HCT116 (cell line): ENCODE results near the gene ZNF316. TPM values are rescaled to one million over a fixed set of nuclear protein-coding genes. Genes with fewer than 3 reads are reported as not detected.

Experiments
- ATAC-seq: fragments of 200-7000 bp; cut with Tn5 transposase; 2 replicates; pipeline ENCODE4 v1.9.1; 2020; ENCODE audit warnings: mild to moderate bottlenecking, moderate library complexity
- BruUV-seq: library from RNA; stranded (reverse); fragments of 400-500 nt; replicated peaks from 2 replicates; lab custom pipeline; 2021; lab: Mats Ljungman, UMichigan
- CTCF ChIA-PET: fragments of 300-600 bp; sonication (Branson Sonifier 250); formaldehyde crosslinking; loops from one replicate; lab custom pipeline; 2021; ENCODE audit warnings: antibody characterized with exemption; lab: Charles Lee
- POLR2A ChIA-PET: fragments of 300-600, 350-600 bp; sonication (Branson Sonifier 250); formaldehyde crosslinking; loops from one replicate; lab custom pipeline; 2021; ENCODE audit warnings: antibody characterized with exemption; lab: Charles Lee
- RAD21 ChIA-PET, 2 experiments: fragments of 300-600 bp; sonication (Branson Sonifier 250); formaldehyde crosslinking; loops; one replicate each; lab custom pipeline; 2023; ENCODE audit warnings: low total read pairs in 2 of 2; ENCODE audit not compliant: uncharacterized antibody in 2 of 2, unreplicated experiment in 2 of 2, low non-redundant PET in 1 of 2; lab: Charles Lee
- DNase-seq: peaks from one replicate; pipeline ENCODE4 v3.0.0-alpha.2; 2010; ENCODE audit warnings: low read depth, low spot score
- H2AFZ ChIP-seq: fragments of 200-600 bp; shearing (Covaris generic), sonication (generic); 2 replicates; pipeline ENCODE4 v1.6.1; 2017; ENCODE audit warnings: low read depth, mixed run types, mixed read lengths, antibody characterized with exemption, low read length; ENCODE audit not compliant: poor library complexity, severe bottlenecking
- H3K27ac ChIP-seq: 2 replicates; pipeline ENCODE4 v1.5.1; 2012; ENCODE audit warnings: low read depth, low read length
- H3K27me3 ChIP-seq: fragments of 200-600 bp; sonication (generic); 2 replicates; pipeline ENCODE4 v1.6.1; 2016; ENCODE audit warnings: mixed run types, low read length, mixed read lengths; ENCODE audit not compliant: insufficient read depth
- H3K36me3 ChIP-seq, 2 experiments: fragments of 200-500 bp in 1 of 2; fragments of 200-600 bp in 1 of 2; sonication (Bioruptor generic) in 1 of 2; sonication (generic) in 1 of 2; 2 replicates each; pipeline versions ENCODE4 v1.5.1 to v1.6.1; 2014 to 2016; ENCODE audit warnings: low read length in 2 of 2, inconsistent platforms in 1 of 2, mixed read lengths in 1 of 2, mixed run types in 1 of 2; ENCODE audit not compliant: insufficient read depth in 2 of 2, control insufficient read depth in 1 of 2
- H3K4me1 ChIP-seq, 2 experiments: fragments of 200-600 bp in 1 of 2; sonication (generic) in 1 of 2; 2 replicates each; pipeline versions ENCODE4 v1.5.1 to v1.6.1; 2012 to 2017; ENCODE audit warnings: low read length in 2 of 2, inconsistent platforms in 1 of 2, mild to moderate bottlenecking in 1 of 2, mixed read lengths in 1 of 2, mixed run types in 1 of 2, moderate library complexity in 1 of 2; ENCODE audit not compliant: insufficient read depth in 2 of 2, control insufficient read depth in 1 of 2
- H3K4me2 ChIP-seq: fragments of 200-600 bp; sonication (generic); 2 replicates; pipeline ENCODE4 v1.6.1; 2017; ENCODE audit warnings: mixed run types, low read length, mixed read lengths
- H3K4me3 ChIP-seq, 2 experiments: fragments of 200-600 bp in 1 of 2; sonication (generic) in 1 of 2; replicated peaks in 1 of 2; 2 replicates each; pipeline ENCODE4 v1.5.1; 2011 to 2016; ENCODE audit warnings: low read length in 2 of 2, control low read depth in 1 of 2, low read depth in 1 of 2, mild to moderate bottlenecking in 1 of 2, mixed read lengths in 1 of 2, mixed run types in 1 of 2
- H3K79me2 ChIP-seq: fragments of 200-600 bp; sonication (generic); 2 replicates; pipeline ENCODE4 v1.6.1; 2017; ENCODE audit warnings: mild to moderate bottlenecking, mixed run types, low read length, moderate library complexity, mixed read lengths; ENCODE audit not compliant: insufficient read depth
- H3K9ac ChIP-seq: fragments of 200-600 bp; sonication (generic); 2 replicates; pipeline ENCODE4 v1.6.1; 2016; ENCODE audit warnings: low read length, mixed read lengths
- H3K9me2 ChIP-seq: fragments of 200-600 bp; sonication (generic), shearing (Covaris generic); 2 replicates; pipeline ENCODE4 v1.6.1; 2017; ENCODE audit warnings: mixed run types, mild to moderate bottlenecking, moderate library complexity; ENCODE audit not compliant: insufficient read depth
- H3K9me3 ChIP-seq, 2 experiments: fragments of 200-500 bp in 1 of 2; fragments of 200-600 bp in 1 of 2; sonication (Bioruptor generic) in 1 of 2; sonication (generic) in 1 of 2; 2 replicates each; pipeline ENCODE4 v1.6.1; 2014 to 2017; ENCODE audit warnings: low read length in 2 of 2, mixed read lengths in 2 of 2, inconsistent platforms in 1 of 2, low read depth in 1 of 2, mild to moderate bottlenecking in 1 of 2, mixed run types in 1 of 2, moderate library complexity in 1 of 2; ENCODE audit not compliant: control insufficient read depth in 1 of 2, insufficient read depth in 1 of 2
- H4K20me1 ChIP-seq: fragments of 200-600 bp; sonication (generic), shearing (Covaris generic); 2 replicates; pipeline ENCODE4 v1.6.1; 2017; ENCODE audit warnings: mixed run types, mild to moderate bottlenecking, moderate library complexity; ENCODE audit not compliant: insufficient read depth
- EGR1 ChIP-seq: IDR thresholded peaks from 2 replicates; pipeline ENCODE4 v1.6.1; 2012; ENCODE audit warnings: low read depth
- EZH2 ChIP-seq: fragments of 200-600 bp; sonication (generic); IDR thresholded peaks from 2 replicates; pipeline ENCODE4 v1.6.1; 2017; ENCODE audit warnings: antibody characterized with exemption, mixed run types
- SRF ChIP-seq: IDR thresholded peaks from 2 replicates; pipeline ENCODE4 v1.6.1; 2012; ENCODE audit warnings: low read depth
- TCF7L2 ChIP-seq: IDR thresholded peaks from 2 replicates; pipeline ENCODE4 v1.7.0; 2011; ENCODE audit warnings: borderline replicate concordance, inconsistent platforms; ENCODE audit not compliant: insufficient read depth, insufficient read length; ENCODE audit errors: extremely low read depth
- YY1 ChIP-seq: IDR thresholded peaks from 2 replicates; pipeline ENCODE4 v1.6.1; 2011; ENCODE audit warnings: low read length, low read depth, moderate library complexity, mild to moderate bottlenecking; ENCODE audit not compliant: insufficient replicate concordance; ENCODE audit errors: extremely low read depth
- ZFX ChIP-seq: fragments of 450-650 bp; IDR thresholded peaks from 2 replicates; pipeline ENCODE4 v1.6.1; 2017
- intact Hi-C: fragments of 100-400 bp; cut with micrococcal nuclease; formaldehyde crosslinking; loops from 2 replicates; pipeline ENCODE4 v1.10.0; 2022
- total RNA-seq: library from RNA; stranded (reverse); gene quantifications from one replicate; pipeline ENCODE4 v1.2.1, GENCODE V29; 2021; ENCODE audit not compliant: unreplicated experiment
- TF ChIP-seq, protein P1 (sequence below), 3 experiments: fragments of 200-600 bp in 1 of 3; sonication (generic) in 1 of 3; IDR thresholded peaks in 2 of 3; conservative IDR thresholded peaks in 1 of 3; 2 replicates each; pipeline ENCODE4 v1.5.1; 2012 to 2017; ENCODE audit warnings: low read depth in 2 of 3, low read length in 2 of 3, antibody characterized with exemption in 1 of 3, borderline replicate concordance in 1 of 3, control low read depth in 1 of 3, mild to moderate bottlenecking in 1 of 3, mixed read lengths in 1 of 3, mixed run types in 1 of 3, moderate library complexity in 1 of 3; ENCODE audit not compliant: insufficient read depth in 1 of 3
- TF ChIP-seq, protein P2 (sequence below): IDR thresholded peaks from 2 replicates; pipeline ENCODE4 v1.6.1; 2012
- TF ChIP-seq, protein P3 (sequence below): IDR thresholded peaks from 2 replicates; pipeline ENCODE4 v1.6.1; 2011; ENCODE audit warnings: mild to moderate bottlenecking, low read length, moderate library complexity; ENCODE audit not compliant: insufficient replicate concordance; ENCODE audit errors: extremely low read depth

ZNF316 gene
- total RNA-seq, 1 experiment from 2014 or later: 25.0 TPM

DNA sequence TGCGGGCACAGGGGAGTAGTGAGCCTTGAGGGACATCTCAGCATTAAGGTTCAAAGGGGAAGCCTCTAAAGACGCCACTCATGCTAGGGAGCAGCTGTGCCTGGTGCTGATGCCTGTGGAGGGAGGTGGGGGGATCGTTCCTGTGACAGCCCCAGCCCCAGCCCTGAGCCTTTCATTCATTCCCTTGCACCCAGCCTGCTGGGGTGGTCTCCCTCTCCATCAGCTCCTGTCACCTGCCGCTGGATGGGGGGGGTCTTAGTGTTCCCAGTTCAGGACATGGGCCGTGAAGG is 11.6 kb downstream of the ZNF316 start:
- Histone ChIP-seq H3K36me3 (peaks cover 11 to 53% of the 10 kb centered on the region in 2 experiments; a peak in 3 of 4 replicates), H3K27me3 (no peaks in the 10 kb centered on the region), H2AFZ (no peak overlapping the region), H3K4me1 (no peaks in the 10 kb centered on the region), H4K20me1 (no peaks in the 10 kb centered on the region), H3K4me2 (no peak overlapping the region), H3K9me3 (no peaks in the 10 kb centered on the region; a peak in 1 of 4 replicates), H3K9ac (no peak overlapping the region), H3K9me2 (no peaks in the 10 kb centered on the region), H3K4me3 (no peak overlapping the region), H3K79me2 (peaks cover 6% of the 10 kb centered on the region; the same call in 1 of the 2 replicates), H3K27ac (no peak overlapping the region)
- DNase-seq (no peak), ATAC-seq (no peak)
- ChIA-PET RAD21 (no interaction called here), POLR2A (no interaction called here), CTCF (no interaction called here)
- no TSS peak for BruUV-seq
- intact Hi-C loops: no loop called here
- TF ChIP-seq ZFX (no peak), EGR1 (no peak), TCF7L2 (no peak), EZH2 (no peak), YY1 (no peak), SRF (no peak)
- TF ChIP-seq, protein P1, sequence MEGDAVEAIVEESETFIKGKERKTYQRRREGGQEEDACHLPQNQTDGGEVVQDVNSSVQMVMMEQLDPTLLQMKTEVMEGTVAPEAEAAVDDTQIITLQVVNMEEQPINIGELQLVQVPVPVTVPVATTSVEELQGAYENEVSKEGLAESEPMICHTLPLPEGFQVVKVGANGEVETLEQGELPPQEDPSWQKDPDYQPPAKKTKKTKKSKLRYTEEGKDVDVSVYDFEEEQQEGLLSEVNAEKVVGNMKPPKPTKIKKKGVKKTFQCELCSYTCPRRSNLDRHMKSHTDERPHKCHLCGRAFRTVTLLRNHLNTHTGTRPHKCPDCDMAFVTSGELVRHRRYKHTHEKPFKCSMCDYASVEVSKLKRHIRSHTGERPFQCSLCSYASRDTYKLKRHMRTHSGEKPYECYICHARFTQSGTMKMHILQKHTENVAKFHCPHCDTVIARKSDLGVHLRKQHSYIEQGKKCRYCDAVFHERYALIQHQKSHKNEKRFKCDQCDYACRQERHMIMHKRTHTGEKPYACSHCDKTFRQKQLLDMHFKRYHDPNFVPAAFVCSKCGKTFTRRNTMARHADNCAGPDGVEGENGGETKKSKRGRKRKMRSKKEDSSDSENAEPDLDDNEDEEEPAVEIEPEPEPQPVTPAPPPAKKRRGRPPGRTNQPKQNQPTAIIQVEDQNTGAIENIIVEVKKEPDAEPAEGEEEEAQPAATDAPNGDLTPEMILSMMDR (IDR thresholded peaks at IDR 0.05 in 2 of 3, conservative IDR thresholded peaks at IDR 0.05 in 1 of 3; ENCODE audit: borderline replicate concordance in 1 of 3, insufficient read depth in 1 of 3, low read depth in 2 of 3, low read length in 2 of 3): no peak
- TF ChIP-seq, protein P2, sequence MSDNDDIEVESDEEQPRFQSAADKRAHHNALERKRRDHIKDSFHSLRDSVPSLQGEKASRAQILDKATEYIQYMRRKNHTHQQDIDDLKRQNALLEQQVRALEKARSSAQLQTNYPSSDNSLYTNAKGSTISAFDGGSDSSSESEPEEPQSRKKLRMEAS: no peak
- TF ChIP-seq, protein P3, sequence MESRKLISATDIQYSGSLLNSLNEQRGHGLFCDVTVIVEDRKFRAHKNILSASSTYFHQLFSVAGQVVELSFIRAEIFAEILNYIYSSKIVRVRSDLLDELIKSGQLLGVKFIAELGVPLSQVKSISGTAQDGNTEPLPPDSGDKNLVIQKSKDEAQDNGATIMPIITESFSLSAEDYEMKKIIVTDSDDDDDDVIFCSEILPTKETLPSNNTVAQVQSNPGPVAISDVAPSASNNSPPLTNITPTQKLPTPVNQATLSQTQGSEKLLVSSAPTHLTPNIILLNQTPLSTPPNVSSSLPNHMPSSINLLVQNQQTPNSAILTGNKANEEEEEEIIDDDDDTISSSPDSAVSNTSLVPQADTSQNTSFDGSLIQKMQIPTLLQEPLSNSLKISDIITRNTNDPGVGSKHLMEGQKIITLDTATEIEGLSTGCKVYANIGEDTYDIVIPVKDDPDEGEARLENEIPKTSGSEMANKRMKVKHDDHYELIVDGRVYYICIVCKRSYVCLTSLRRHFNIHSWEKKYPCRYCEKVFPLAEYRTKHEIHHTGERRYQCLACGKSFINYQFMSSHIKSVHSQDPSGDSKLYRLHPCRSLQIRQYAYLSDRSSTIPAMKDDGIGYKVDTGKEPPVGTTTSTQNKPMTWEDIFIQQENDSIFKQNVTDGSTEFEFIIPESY: no peak
